GM18873 (cell line): ENCODE measurements around the gene FAAP100.
"Not testable (repeated sequence)": the region's sequence is repeated elsewhere in the genome, so short reads cannot be mapped to it uniquely, and the experiment has no call there.

Source experiments
- ATAC-seq: cut with Tn5 transposase; IDR thresholded peaks from one replicate; pipeline ENCODE4 v1.9.1; 2021; ENCODE audit warnings: mild to moderate bottlenecking, moderate library complexity, moderate number of reproducible peaks; ENCODE audit not compliant: unreplicated experiment, low FRiP score

Gene FAAP100

DNA sequence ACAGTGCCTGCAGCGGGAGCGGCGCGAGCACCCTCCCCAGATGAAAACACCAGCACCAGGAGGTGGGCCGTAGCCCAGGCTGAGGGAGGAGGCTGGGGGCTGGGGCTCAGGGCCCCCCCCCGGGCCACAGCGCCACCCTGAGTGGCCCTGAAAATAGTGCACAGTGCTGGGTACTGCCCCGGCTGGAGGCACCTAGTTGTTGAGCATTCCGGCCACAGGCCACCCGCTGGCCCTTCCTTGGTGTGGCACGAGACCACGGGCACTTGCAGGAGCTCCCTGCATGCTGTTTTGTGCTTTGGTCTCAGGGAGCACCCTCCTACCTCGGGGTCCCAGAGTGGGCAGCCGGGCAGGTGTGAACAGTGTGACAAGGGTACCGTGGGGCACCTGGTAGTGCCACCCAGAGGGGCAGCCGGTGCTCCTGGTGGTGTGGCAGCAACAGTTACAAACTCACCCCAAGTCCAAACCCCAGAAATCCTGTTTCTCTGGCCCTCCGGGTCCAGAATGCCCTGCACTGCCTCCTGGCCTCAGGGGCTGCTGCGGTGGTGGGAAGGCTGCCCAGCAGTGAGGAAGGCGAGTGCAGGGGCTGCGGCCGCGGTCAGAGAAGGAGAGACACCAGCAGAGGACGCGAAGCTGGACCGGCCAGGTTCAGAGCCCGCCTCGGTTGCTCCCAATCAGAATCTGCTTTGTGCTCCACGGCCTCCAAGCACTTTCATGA lies 12.0 kb downstream of the FAAP100 start:
- no peak for ATAC-seq

DNA sequence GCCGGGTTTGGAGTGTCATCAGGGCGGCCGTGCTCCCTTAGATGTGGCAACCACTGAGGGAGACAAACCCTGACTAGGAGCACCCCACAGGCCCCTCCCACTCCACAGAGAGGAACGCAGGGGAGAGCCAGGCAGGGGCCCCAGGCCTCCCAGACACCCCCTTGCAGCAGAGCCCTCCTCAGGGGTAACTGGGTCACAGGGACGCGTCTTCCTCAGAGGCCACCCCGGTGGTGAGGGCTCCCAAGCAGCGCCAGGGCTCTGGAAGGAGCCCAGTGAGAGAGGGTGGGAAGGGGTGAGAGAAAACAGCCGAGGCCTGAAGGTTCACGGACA lies 12.6 kb downstream of the FAAP100 start:
- no peak for ATAC-seq

DNA sequence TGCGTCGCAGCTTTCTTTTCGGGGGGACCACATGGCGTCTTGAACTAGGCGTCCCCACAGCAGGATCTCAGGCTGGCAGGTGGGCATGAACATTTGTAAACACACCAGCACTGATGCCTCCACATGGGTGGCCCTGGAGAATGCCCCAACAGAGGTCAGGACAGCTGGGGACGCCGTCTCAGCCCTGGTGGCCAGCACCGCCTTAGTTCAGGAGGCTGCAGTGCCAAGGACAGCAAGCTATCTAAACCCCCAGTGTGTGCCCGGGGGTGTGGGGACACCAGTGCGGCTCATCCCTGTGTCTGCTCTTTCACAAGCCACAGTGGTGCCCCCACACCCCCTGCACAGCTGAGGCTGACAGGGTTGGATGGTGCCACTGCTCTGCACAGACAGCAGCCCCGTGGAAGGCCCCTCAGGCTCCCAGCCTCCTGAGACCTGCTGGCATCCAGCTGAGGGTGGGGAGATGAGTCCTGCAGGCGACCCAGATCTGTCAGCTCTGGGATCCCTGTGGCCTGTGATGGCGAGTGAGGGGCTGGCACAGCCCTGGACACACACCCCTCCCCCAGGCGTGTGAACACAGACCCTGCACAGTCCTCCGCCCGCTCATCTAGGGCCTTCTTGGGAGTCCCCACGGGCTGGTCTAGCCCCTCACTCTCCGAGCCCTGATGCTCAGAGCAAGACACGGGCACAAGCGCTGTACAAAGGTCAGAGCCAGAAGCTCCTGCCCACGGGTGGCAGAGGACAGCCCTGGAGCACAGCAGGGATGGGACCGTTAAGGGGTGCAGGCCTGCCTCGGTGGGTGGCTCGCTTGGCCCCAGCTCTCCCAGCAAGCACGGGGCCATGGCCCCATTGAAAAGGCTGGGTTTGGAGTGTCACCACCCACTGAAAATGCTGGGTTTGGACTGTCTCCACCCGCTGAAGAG lies 13.2 kb downstream of the FAAP100 start:
- no peak for ATAC-seq

DNA sequence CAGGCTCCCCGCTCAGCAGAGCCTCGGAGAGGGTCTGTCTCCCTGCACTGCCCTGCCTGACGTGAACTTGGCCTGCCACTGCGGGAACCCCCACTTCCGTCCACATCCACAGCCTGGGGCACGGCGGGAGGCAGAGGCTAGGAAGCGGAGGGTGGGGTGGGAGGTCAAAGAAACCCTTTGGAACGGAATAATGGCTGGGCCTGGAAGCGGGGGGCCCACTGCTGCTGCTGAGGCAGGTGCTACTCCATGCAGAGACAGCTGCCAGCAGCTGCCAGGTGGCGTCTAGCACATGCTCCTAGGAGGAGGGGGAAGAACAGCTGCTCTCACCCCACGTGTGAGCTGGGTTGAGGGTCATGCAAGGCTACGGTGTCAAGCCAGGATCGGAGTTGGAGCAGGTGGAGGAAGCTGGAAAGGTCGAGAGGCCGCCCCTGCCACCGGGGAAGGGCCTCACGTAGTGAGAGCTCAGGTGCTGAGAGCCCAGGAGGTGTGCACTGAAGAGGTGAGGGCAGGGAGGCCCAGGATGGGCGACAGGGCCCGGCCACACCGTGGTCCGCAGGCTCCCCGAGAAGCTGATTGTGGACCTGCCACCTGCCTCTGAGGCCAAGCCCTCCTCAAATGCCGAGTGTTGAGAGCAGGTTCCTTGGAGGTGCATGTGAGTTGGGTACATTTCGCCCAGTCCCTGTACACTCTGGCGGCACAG lies 14.1 kb downstream of the FAAP100 start:
- no peak for ATAC-seq

DNA sequence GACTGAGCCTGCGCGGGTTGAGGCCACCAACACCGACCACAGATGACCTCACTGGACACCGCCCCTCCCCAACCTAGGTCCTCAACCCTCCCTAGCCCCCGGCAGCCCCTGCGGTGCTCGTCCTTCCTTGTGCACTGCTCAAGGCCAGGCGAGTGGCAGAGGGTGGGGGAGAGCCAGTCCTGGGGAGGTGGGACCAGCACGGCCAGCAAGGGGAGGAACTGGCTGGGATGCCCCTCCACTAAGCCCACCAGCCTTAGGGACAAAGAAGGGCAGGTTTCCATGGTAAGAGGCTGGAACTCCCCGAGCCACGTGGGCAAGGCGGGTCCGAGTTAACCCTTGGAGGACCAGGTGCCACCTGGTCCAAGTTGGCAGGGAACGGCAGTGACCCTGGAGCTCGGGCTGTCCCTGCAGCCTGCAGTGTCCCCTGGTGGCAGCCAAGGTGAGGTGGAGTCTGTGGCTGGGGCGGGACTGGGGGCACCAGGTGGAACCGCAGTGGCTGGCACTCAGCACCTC lies 14.8 kb downstream of the FAAP100 start:
- ATAC-seq: no peak

GRCh38 chr17:81536299-81537290 lies 15.6 kb downstream of the FAAP100 start:
- ATAC-seq: no peak

DNA sequence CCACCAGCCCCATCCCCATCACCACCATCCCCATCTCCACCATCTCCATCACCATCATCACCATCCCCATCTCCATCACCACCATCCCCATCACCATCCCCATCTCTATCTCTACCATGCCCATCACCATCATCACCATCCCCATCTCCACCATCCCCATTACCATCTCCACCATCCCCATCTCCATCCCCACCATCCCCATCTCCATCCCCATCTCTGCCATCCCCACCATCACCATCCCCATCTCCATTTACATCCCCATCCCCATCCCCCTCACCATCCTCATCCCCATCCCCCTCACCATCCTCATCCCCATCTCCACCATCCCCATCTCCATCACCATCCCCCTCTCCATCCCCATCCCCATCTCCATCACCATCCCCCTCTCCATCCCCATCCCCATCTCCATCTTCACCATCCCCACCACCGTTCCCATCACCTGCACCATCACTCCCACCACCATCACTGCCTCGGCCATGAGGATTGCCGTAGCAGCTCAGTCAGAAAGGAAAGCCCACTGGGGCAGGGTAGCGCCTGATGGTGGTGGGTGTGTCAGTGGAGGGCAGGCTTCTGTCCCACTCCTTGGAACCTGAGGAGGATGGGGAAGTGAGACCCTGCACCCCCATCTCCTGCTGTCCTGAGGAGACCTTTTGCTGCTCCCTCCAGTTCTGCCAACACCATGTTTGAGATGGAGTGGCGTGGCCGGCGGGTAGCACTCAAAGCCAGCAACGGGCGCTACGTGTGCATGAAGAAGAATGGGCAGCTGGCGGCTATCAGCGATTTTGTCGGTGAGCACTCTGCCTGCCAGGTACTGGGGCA lies 16.5 kb downstream of the FAAP100 start:
- no peak for ATAC-seq

- no peak for ATAC-seq
Observed at GRCh38 chr17:81535007-81535328, 17.2 kb downstream of the FAAP100 start.

DNA sequence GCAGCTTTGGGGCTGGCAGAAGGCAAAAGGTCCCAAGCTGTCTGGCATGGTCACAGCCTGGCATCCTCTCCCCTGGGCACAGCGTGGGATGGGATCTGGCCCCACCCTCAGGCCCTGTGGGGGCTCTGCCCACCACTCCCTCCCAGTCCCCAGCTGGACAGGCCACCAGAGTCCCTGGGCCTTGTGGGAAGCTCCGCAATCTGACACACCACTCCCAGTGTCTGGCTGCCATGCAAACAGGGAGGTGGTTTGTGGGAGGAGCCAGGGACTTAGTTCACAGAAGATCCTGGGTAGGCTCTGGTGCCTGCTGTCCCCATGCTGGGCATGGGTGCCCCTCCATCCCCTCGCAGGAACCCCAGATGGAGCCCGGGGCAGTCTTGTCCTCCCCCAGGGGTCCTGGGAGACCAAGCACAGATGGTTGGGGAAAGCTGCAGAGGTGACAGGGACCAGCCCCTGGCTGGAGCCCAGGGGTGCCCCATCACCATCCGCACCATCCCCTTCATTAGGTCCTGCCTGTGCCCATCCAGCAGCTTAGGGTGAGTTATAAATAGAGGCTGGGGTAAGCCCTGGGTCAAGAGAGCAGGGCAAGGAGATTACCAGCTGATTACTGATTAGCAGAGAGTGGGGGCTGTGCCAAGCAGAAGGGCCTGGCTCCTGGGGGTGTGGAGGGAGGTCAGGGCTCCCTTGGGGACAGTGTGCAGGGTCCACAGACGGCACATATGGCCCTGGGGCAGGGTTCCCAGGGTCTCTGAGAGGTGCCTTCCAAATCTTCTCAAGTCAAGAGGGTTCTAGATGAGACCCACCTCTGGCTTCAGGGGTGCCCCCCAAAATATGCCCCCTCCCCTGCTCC lies 17.8 kb downstream of the FAAP100 start:
- ATAC-seq: no peak

DNA sequence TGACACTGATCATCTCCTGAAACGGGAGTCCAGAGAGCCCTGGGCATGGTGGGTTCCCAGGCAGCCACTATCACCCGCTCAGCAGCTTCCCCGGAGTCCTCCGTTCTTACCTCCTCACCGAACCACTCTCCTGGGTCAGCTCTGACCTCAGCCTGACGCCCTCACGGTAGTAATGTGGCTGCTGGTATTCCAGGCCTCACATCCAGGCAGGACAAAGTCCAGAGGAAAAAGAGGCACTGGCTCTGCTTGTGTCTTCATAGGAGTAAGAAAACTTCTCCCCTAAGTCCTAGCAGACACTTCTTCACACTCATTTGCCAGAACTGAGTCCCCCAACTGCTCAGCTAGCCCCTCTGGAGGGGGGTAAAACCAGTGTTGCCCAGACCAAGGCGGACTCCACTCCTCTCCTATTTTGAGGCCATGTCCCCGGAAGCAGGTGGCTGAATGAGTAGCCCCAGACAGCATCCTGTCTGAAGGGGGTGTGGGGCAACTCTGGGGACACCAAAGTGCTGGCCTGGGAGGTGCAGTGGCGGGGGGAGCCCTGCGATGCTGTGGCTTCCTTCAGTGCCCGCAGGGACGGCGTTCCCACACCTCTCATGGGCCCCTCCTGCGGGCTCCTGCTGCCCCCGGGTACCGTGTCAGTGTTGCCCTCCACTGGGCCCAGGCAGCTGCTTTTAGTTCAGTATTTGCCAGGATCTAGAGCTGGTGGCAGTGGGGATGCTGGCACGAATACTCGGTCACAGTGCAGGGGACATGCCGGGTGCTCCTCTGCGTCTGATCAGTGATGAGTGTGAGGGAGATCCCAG lies 18.6 kb downstream of the FAAP100 start:
- ATAC-seq: no peak

GRCh38 chr17:81532490-81533287 lies 19.5 kb downstream of the FAAP100 start:
- ATAC-seq: no peak

DNA sequence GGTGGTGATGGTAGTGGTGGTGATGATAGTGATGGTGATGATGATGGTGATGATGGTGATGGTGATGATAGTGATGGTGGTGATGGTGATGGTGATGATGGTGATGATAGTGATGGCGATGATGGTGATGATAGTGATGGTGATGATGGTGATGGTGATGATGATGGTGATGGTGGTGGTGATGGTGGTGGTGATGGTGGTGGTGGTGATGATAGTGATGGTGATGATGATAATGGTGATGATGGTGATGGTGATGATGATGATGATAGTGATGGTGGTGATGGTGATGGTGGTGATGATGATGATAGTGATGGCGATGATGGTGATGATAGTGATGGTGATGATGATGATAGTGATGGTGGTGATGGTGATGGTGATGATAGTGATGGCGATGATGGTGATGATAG lies 20.2 kb downstream of the FAAP100 start:
- ATAC-seq: not testable (repeated sequence)

DNA sequence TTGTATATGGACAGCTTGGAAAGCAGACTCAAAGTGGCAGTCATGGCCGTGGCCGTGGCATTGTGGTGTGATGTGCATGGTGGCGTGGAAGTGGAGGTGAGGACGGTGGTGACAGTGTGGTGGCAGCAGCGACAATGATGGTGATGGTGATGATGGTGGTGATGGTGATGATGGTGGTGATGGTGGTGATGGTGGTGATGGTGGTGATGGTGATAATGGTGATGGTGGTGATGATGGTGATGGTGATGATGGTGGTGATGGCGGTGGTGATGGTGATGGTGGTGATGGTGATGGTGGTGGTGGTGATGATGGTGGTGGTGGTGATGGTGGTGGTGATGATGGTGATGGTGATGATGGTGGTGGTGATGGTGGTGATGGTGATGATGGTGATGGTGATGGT lies 21.1 kb downstream of the FAAP100 start:
- not testable (repeated sequence) for ATAC-seq

DNA sequence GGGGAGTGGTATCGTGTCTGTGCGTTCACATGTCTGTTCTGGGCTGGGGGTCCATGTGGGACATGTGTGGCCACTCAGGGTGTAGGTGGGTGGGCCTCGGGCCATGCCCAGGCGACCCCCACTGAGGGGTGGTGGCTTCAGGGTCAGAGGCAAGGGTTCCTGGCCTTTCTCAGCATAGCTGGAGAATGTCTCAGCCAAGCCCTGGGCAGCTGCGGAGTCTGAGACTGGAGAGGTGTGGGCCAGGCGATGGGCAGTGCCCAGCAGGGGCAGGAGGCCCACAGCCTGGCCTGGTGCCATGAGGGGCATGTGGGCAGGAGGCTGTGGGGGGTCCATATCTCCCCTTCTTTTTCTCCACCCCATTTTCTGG lies 22.7 kb downstream of the FAAP100 start:
- no peak for ATAC-seq

DNA sequence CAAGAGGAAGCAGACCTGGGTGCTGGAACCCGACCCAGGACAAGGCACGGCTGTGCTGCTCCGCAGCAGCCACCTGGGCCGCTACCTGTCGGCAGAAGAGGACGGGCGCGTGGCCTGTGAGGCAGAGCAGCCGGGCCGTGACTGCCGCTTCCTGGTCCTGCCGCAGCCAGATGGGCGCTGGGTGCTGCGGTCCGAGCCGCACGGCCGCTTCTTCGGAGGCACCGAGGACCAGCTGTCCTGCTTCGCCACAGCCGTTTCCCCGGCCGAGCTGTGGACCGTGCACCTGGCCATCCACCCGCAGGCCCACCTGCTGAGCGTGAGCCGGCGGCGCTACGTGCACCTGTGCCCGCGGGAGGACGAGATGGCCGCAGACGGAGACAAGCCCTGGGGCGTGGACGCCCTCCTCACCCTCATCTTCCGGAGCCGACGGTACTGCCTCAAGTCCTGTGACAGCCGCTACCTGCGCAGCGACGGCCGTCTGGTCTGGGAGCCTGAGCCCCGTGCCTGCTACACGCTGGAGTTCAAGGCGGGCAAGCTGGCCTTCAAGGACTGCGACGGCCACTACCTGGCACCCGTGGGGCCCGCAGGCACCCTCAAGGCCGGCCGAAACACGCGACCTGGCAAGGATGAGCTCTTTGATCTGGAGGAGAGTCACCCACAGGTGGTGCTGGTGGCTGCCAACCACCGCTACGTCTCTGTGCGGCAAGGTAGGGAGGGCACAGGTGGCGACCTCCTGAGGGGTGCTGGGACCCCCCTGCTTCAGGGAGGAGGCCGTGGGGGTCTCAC lies 23.3 kb downstream of the FAAP100 start:
- ATAC-seq: no peak

- ATAC-seq: no peak
Observed at GRCh38 chr17:81528384-81528650, 23.8 kb downstream of the FAAP100 start.
